NCI-H2107 treated with DMSO at 0.1 percent for 48 hours (cell line): Measurements from ENCODE around the gene MRPL9.
A peak's percentile ranks its signal among the peaks of the same experiment; 100 is the strongest.

ENCODE experiments used
- DNase-seq: peaks from one replicate; lab custom pipeline; 2025; ENCODE audit not compliant: unreplicated experiment; lab: John Stamatoyannopoulos, UW

Gene MRPL9

DNA sequence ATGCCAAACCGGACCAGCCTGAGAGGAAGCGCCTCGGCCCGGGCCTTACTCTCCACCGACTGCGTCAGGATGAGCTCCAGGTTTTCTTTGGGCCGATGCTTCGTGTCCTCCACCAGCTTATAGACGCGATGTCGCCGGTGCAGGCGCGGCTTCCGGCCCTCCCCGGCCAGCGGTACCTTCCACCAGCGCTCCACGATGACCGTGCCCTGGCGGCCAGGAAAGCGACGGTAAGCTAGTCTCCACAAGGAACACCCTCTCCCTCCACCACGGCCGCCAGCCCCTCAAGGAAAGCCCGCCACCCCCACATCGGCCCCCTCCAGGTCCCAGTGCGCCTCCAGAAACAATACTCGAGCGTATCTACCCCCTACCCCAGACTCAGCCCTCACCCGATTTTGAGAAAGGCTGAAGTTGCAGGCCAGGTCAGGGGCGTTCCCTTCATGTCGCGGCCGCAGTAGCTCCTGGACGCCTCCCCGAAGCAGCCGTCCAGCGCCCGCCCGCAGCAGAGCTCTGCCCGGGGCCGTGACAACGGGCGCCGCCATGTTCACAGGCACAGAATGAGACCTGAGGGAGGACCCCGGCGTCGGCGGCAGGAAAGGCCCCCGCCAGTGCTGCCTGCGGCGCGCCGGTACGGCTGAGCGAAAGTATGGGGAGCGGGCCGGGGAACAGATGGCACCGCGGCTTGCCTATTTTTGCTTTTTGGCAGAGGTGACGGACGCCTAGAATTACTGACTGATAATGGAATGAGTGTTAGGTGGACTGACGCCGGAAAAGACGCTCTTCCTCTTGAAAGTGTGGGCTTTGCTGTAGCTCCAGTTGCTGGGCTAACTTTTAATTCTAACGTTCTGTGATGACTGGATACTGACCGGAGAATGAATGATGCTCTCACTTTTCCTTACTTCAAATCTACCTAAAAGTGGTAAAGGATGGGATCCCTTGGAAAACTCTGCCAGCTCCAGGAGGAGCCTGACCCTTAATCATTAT is at the start of gene MRPL9:
Gene MRPL9 (minus strand): TSS at position 556 of the 981 bp plus-strand sequence. CDS start 17 bp downstream, at position 539.
- peak; percentile 62 for DNase-seq

- no peak for DNase-seq
Observed at GRCh38 chr1:151811181-151811580, 47.9 kb upstream of the MRPL9 start.

- no peak for DNase-seq
Observed at GRCh38 chr1:151809985-151810556, 46.8 kb upstream of the MRPL9 start.

DNA sequence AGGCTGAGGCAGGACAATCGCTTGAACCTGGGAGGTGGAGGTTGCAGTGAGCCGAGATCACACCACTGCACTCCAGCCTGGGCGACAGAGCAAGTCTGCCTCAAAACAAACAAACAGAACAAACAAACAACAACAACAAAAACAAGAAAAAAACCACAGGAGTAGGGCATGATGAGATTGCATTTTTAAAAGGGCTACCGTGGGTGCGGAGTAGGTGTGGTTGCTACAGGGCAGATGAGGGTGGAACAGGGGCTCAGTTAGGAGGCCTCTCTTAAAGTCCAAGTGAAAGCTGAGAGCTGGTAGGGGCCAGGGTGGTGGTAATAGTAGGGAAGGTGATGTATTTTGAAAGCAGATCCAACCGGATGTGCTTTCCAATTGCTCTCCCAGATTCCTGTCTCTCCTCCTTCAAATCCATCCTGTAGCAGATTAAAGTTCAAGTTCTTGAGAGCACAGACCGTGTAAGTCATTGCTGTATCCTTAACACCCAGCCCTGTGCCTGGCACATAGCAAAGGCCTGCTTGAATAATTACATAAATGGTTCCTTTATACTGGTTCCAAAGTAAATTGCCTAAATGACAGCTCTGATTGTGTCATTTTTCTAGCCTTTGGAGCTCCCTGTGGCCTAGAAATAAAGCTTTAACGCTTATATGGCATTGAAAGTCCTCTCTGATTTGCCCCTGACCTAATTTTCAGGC is 46.1 kb upstream of the MRPL9 start:
- DNase-seq: no peak

DNA sequence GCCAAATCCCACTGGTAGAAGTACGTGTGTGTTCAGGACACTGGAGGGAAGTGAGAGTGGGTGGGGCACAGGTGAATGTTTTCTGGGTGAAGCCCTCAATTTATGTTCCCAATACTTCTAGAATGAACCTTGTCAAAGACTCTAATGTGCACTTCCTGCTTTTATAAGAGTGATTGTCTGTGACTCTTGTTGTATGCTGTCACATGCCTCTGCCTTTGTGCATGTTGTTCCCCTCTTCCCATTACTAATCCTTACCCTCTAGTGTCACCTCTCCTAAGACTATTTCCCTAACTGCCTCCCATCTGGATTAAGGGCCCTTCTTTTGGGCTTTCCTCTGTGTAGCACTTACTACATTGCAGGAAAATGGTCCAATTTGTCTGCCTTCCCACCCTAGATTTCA is 44.5 kb upstream of the MRPL9 start:
- no peak for DNase-seq

DNA sequence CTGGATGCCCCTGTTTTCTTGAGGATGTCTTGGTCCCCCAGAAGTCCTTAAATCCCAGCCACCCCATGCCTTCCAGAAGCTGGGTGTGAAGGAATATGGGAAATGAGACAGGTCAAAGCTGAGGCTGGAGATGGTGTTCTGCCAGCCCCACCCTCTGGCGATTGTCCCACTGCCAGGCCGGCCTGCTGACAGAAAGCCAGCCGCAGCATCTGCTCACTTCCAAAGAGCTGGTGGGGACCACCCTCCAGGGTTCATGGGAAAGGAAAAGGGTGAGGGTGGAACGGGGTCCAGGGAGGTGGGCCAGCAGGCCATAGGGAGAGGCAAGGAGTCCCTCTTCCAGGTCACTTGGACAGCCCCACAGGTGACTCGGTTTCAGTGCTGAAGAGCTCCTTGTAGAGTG is 43.8 kb upstream of the MRPL9 start:
- DNase-seq: no peak

GRCh38 chr1:151806170-151806569 is 42.9 kb upstream of the MRPL9 start:
- no peak for DNase-seq

GRCh38 chr1:151805066-151805820 is 41.9 kb upstream of the MRPL9 start, which contains the start of gene LINGO4:
LINGO4 (minus strand) TSS chr1:151805419; CDS start chr1:151802704, 2,715 bp downstream.
- DNase-seq: no peak

- no peak for DNase-seq
Observed at GRCh38 chr1:151803915-151804314, 40.6 kb upstream of the MRPL9 start.

GRCh38 chr1:151803164-151803563 is 39.9 kb upstream of the MRPL9 start:
- no peak for DNase-seq

DNA sequence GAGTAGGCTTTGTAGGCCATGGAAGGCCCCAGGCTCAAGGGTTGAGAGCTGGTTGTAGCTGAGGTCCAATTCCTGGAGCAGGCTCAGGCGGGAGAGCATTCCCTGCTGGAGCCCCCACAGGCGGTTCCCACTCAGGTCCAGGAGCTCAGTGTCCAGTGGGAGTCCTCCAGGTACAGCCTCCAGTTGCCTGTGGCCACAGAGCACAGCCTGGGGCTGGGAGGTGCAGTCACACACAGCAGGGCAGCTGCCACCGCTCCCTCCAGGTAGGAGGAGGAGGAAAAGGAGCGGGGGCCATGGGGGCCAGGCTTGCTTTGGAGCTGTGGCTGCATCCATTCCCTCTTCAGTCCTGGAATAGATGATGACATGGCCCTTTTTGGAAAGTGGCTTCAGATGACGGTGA is 39.1 kb upstream of the MRPL9 start:
- no peak for DNase-seq

GRCh38 chr1:151801846-151802245 is 38.5 kb upstream of the MRPL9 start:
- no peak for DNase-seq

GRCh38 chr1:151801310-151801820 is 38.1 kb upstream of the MRPL9 start:
- DNase-seq: no peak

- no peak for DNase-seq
Observed at GRCh38 chr1:151800830-151801229, 37.5 kb upstream of the MRPL9 start.

DNA sequence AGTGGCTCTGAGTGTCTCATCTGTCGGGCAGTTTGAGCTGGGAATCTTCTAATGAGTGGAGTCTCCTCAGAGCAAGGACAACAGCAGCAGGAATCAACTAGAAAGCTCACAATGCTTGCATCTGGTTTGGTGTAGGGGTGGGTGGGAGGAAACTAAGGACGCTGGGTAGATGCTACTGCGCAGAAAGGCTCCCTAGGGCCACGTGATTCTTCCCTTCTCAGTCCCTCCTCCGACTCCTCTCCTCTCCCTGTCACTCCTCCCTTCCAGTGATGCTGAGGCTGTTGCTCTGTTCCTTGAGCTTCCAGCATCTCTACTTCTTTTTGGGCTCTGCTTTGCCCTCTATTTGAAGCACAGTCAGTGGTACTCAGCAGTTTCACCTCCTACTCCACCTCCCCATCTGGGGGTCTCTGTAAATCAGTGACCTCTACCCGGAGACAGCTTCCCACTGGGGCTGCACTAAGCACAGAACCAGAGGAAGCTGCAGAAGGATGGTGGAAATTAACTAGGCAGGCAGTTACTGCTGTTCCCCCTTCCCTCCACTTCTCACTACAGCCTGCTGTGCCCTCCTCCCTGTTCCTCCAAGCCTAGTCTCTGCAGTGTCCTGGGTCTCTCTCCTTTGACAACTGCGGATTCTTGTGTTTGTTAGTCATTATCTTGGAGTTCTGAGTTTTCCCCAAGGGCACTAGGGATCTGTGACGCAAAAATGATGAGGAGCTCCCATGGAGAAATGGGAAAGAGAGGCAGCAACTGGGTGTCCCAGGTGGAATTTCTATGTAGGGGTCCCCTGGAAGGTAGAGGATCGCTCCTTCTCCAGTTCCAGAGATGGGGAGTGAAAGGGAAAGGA is 36.1 kb upstream of the MRPL9 start:
- DNase-seq: no peak

DNA sequence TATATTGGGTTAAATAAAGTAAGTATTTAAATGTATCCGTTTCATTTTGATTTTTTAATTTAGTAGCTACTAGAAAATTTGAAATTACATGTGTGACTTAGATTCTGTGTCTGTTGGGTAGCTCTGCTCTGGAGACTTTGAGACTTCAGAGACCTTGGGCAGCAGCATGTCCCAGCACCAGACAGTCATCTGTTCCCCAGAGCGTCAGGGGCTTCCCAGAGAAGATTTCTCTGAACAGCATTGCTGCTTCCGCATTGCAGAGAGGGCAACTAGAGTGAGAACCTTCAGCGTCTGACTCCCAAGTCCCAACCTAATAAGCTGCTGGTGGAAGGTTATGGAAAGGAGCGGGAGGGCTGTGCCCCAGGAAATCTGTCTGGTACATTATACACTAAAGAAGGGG is 35.3 kb upstream of the MRPL9 start:
- no peak for DNase-seq

GRCh38 chr1:151790940-151791651 is 27.8 kb upstream of the MRPL9 start:
- DNase-seq: peak; percentile 22

GRCh38 chr1:151790071-151790939 is 27.0 kb upstream of the MRPL9 start, which contains the start of gene TDRKH:
TDRKH (minus strand) TSS chr1:151790500; CDS start chr1:151783022, 7,478 bp downstream.
- peak; percentile 100 for DNase-seq
